G401.6 (cell line): ENCODE data around the gene VN1R2.
"Not testable (repeated sequence)": the region's sequence is repeated elsewhere in the genome, so short reads cannot be mapped to it uniquely, and the experiment has no call there.

ENCODE experiments used
- FAIRE-seq: peaks from 2 replicates; lab custom pipeline; 2012; peaks lifted over from hg19 to GRCh38; lab: Jason Lieb, UNC

The VN1R2 gene

GRCh38 chr19:53257715-53258342, at the start of gene VN1R2:
Gene VN1R2, plus strand, starts transcription at chr19:53258292. Its CDS starts 84 bp downstream, at chr19:53258376.
- FAIRE-seq, result not testable (repeated sequence)

- not testable (repeated sequence) for FAIRE-seq
Observed at GRCh38 chr19:53211554-53211953, 46.5 kb upstream of the VN1R2 start.

- FAIRE-seq, result no peak
Observed at GRCh38 chr19:53212703-53213320, 45.3 kb upstream of the VN1R2 start.

- not testable (repeated sequence) for FAIRE-seq
Observed at GRCh38 chr19:53222716-53223115, 35.4 kb upstream of the VN1R2 start.

- FAIRE-seq, result no peak
Observed at GRCh38 chr19:53224606-53225005, 33.5 kb upstream of the VN1R2 start.

- no peak for FAIRE-seq
Observed at GRCh38 chr19:53237114-53237777, 20.8 kb upstream of the VN1R2 start.

GRCh38 chr19:53246498-53246897, 11.6 kb upstream of the VN1R2 start:
- no peak for FAIRE-seq

GRCh38 chr19:53254411-53255341, 3.4 kb upstream of the VN1R2 start, which contains the start of gene ZNF677:
Gene ZNF677, minus strand, starts transcription at chr19:53254873. Its CDS starts 3,323 bp downstream, at chr19:53251550.
- no peak for FAIRE-seq

GRCh38 chr19:53267623-53268022, 9.5 kb downstream of the VN1R2 start, which contains the start of gene VN1R4:
Gene VN1R4, minus strand, starts transcription at chr19:53267723. Its CDS starts 58 bp downstream, at chr19:53267665.
- FAIRE-seq, result not testable (repeated sequence)

GRCh38 chr19:53269861-53270260, 11.8 kb downstream of the VN1R2 start:
- not testable (repeated sequence) for FAIRE-seq

- FAIRE-seq, result no peak
Observed at GRCh38 chr19:53272044-53272443, 14.0 kb downstream of the VN1R2 start.

- FAIRE-seq, result no peak
Observed at GRCh38 chr19:53275480-53275879, 17.4 kb downstream of the VN1R2 start.

GRCh38 chr19:53281947-53282346, 23.9 kb downstream of the VN1R2 start:
- not testable (repeated sequence) for FAIRE-seq

GRCh38 chr19:53285087-53285486, 27.0 kb downstream of the VN1R2 start:
- no peak for FAIRE-seq

- no peak for FAIRE-seq
Observed at GRCh38 chr19:53290758-53291549, 32.9 kb downstream of the VN1R2 start.

- peak; percentile 3 for FAIRE-seq
Observed at GRCh38 chr19:53294786-53295441, 36.8 kb downstream of the VN1R2 start.

GRCh38 chr19:53301341-53301740, 43.2 kb downstream of the VN1R2 start:
- not testable (repeated sequence) for FAIRE-seq

- no peak for FAIRE-seq
Observed at GRCh38 chr19:53308339-53308811, 50.3 kb downstream of the VN1R2 start.
